Heart left ventricle (tissue), 16 donors: ENCODE data around the gene SLC6A13. TPM values are rescaled to one million over a fixed set of nuclear protein-coding genes. Genes with fewer than 3 reads are reported as not detected.

Experiments
- ATAC-seq, 4 donors: fragments of 200-7000 bp; cut with Tn5 transposase; one replicate each; pipeline ENCODE4 v1.9.1; 2020 to 2022; ENCODE audit warnings: moderate library complexity in 4 of 4, mild to moderate bottlenecking in 3 of 4, moderate number of reproducible peaks in 1 of 4
- DNase-seq, 5 donors: peaks; one replicate each; pipeline ENCODE4 v3.0.0-alpha.2; 2020
- H3K27ac ChIP-seq, 12 donors: fragments of 200-600 bp; sonication (generic) in 4 of 12; one replicate each; pipeline versions ENCODE4 v1.5.0 to v1.8.0; 2016 to 2022; ENCODE audit warnings: mild to moderate bottlenecking in 2 of 12
- H3K27me3 ChIP-seq, 9 donors: fragments of 200-600 bp; sonication (generic) in 2 of 9; one replicate each; pipeline versions ENCODE4 v1.5.1 to v1.8.0; 2016 to 2022; ENCODE audit warnings: mild to moderate bottlenecking in 3 of 9
- H3K36me3 ChIP-seq, 9 donors: fragments of 200-600 bp; sonication (generic) in 2 of 9; one replicate each; pipeline versions ENCODE4 v1.5.0 to v1.8.0; 2018 to 2022; ENCODE audit warnings: mild to moderate bottlenecking in 2 of 9
- H3K4me1 ChIP-seq, 12 donors: fragments of 200-600 bp; sonication (generic) in 4 of 12; one replicate each; pipeline versions ENCODE4 v1.5.0 to v1.8.0; 2016 to 2022; ENCODE audit warnings: mild to moderate bottlenecking in 3 of 12
- H3K4me3 ChIP-seq, 12 donors: fragments of 200-600 bp; sonication (generic) in 4 of 12; one replicate each; pipeline versions ENCODE4 v1.5.0 to v1.8.0; 2017 to 2022; ENCODE audit warnings: mild to moderate bottlenecking in 9 of 12, moderate library complexity in 4 of 12
- H3K9me3 ChIP-seq, 12 donors: fragments of 200-600 bp; sonication (generic) in 4 of 12; one replicate each; pipeline versions ENCODE4 v1.5.0 to v1.8.0; 2016 to 2022; ENCODE audit warnings: mild to moderate bottlenecking in 1 of 12
- POLR2A ChIP-seq, 2 donors: fragments of 450-650 bp; IDR thresholded peaks; one replicate each; pipeline ENCODE4 v1.6.1; 2017; ENCODE audit warnings: antibody characterized with exemption in 2 of 2, mild to moderate bottlenecking in 2 of 2, moderate library complexity in 2 of 2
- WGBS, 4 donors: extraction: QIAGEN DNeasy Blood & Tissue Kit in 2 of 4; methylation state at CpG; one replicate each; pipeline versions ENCODE4 v1.1.5 to v1.1.7; 2013 to 2018; 5-methylcytosine and 5-hydroxymethylcytosine counted together
- intact Hi-C, 10 donors: fragments of 100-400 bp; cut with DNase I; formaldehyde crosslinking; loops; one replicate each; pipeline versions ENCODE4 v1.11.1 to v1.14.2; 2022
- polyA plus RNA-seq, 2 donors: library from polyadenylated mRNA; stranded (reverse); fragments of 200-250 nt; gene quantifications; one replicate each; pipeline ENCODE4 v1.2.3, GENCODE V29; 2013
- total RNA-seq, 9 donors: library from RNA; depleted of rRNA in 2 of 9; stranded (reverse); fragments of >200 nt in 2 of 9; fragmentation: NEBNext Ultra II Directional in 3 of 9; extraction: Animal tissue kit (Norgen Biotek cat#: 25700) in 3 of 9; gene quantifications; one replicate each; pipeline versions ENCODE4 v1.1.0 to v1.2.4, GENCODE V29; 2016 to 2023
- TF ChIP-seq, protein P1 (sequence below), 12 donors: fragments of 200-600 bp; sonication (generic) in 4 of 12; IDR thresholded peaks; one replicate each; pipeline versions ENCODE4 v1.5.0 to v1.8.0; 2018 to 2022; ENCODE audit warnings: antibody characterized with exemption in 12 of 12, mild to moderate bottlenecking in 5 of 12
- donor health status: ischemic (EF 13 %, LVEDD 7.1; RV severe dilation, severe dysfunction).
- donor health status: healthy with polysubstance abuse.
- donor health status: DM: no; HTN: yes; CAD: no.
- donor health status: DM: no; HTN: no; CAD: no.
- donor health status: ischemic (EF 25% LVEDD 6.9; RV normal size, moderate dysfunction).
- donor health status: ischemic (EF 25% LVEDD 5.7; RV mildly dilated, moderate dysfunction).
- donor health status: healthy.
- donor health status: DM: yes; HTN: yes; CAD: no.
- donor health status: ischemic (EF 35%, LVEDD 5.7; RV mildly dilated, moderate dysfunction).
- donor health status: nonischemic (EF 11% LVEDD 7.7; RV severe dilation, severe dysfunction).
- donor health status: DM: yes; HTN: yes; CAD: no.
- donor health status: PGD.
- donor health status: ischemic (EF 29% LVEDD 5.4; RV normal size, mild dysfunction).
- donor health status: nonischemic (EF 23%, LVEDD 6.1; RV moderate dilation, normal function).

SLC6A13 gene
- total and polyA plus RNA-seq, 11 donors: 0.79 to 4.6 (median 2.6) TPM

DNA sequence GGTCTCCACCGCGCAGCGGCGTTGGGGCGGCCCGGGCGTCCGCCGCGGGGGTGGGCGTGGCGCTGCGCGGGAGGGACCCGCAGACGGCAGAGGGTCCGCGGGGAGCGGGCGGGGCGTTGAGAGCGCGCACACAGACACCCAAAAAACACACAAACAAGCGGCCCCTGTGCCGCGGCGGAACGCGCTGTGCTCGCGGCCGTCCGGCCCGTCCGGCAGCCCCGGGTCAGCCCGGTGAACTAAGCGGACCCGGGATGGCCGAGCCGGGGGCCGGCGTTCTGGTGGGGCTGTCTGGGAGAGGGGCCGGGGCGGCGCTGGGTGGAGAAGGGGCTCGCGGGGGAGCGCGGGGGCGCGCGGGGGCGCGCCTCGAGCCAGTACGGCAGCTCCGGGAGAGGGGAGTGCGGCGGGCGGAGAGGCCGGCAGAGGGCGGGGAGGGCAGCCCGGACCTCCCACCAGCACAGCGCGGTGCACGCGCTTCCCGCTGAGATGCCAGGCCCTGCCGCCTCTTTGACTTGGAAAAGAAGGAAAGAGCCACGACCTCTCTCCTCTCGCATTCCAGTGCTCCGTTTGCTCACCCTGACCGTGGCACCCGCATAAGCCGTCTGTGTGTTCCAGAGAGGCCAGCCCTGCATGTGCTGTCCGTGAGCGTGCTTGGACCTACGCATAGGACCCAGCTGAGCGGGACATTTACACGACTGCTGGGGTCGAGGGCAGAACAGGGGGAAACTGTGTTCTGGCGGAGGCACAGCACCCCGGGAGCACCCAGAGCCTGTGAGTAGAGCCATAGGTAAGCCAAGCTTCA lies 59.0 kb downstream of the SLC6A13 start:
- ATAC-seq (peak in 3 of 4 donors; percentile 56 to 77 (median 59)), DNase-seq (peak in 2 of 5 donors; percentile 45 to 68)
- H3K4me1 ChIP-seq: peaks cover 0 to 12% (median 6%) of the 10 kb centered on the region in 12 donors
- peak overlapping the region; percentile 29 to 68 (median 50) for H3K4me3 ChIP-seq
- no peak overlapping the region for H3K27ac ChIP-seq
- H3K9me3 ChIP-seq: no peaks in the 10 kb centered on the region
- H3K27me3 ChIP-seq: peaks cover 0 to 25% (median 0%) of the 10 kb centered on the region in 9 donors
- intact Hi-C loops: no loop called here
- 1 to 46% (median 15%) methylated on average over 19 to 84 of the region's 84 CpGs for WGBS, 4 donors
- H3K36me3 ChIP-seq: no peaks in the 10 kb centered on the region
- no peak for TF ChIP-seq POLR2A (IDR thresholded peaks at IDR 0.05)
- TF ChIP-seq, protein P1, sequence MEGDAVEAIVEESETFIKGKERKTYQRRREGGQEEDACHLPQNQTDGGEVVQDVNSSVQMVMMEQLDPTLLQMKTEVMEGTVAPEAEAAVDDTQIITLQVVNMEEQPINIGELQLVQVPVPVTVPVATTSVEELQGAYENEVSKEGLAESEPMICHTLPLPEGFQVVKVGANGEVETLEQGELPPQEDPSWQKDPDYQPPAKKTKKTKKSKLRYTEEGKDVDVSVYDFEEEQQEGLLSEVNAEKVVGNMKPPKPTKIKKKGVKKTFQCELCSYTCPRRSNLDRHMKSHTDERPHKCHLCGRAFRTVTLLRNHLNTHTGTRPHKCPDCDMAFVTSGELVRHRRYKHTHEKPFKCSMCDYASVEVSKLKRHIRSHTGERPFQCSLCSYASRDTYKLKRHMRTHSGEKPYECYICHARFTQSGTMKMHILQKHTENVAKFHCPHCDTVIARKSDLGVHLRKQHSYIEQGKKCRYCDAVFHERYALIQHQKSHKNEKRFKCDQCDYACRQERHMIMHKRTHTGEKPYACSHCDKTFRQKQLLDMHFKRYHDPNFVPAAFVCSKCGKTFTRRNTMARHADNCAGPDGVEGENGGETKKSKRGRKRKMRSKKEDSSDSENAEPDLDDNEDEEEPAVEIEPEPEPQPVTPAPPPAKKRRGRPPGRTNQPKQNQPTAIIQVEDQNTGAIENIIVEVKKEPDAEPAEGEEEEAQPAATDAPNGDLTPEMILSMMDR (IDR thresholded peaks at IDR 0.05): peak in 4 of 12 donors; percentile 16 to 31 (median 27)

GRCh38 chr12:203074-203461 lies 59.6 kb downstream of the SLC6A13 start:
- Histone ChIP-seq H3K27ac (no peak overlapping the region), H3K36me3 (no peaks in the 10 kb centered on the region), H3K4me3 (peak overlapping the region; percentile 29 to 68 (median 50)), H3K9me3 (no peaks in the 10 kb centered on the region), H3K27me3 (peaks cover 0 to 25% (median 0%) of the 10 kb centered on the region in 9 donors), H3K4me1 (peaks cover 0 to 12% (median 6%) of the 10 kb centered on the region in 12 donors)
- TF ChIP-seq, protein P1 (IDR thresholded peaks at IDR 0.05): no peak
- no peak for TF ChIP-seq POLR2A (IDR thresholded peaks at IDR 0.05)
- WGBS, 4 donors: 66 to 88% (median 70%) methylated on average over 12 to 16 of the region's 16 CpGs
- intact Hi-C loops: no loop called here
- DNase-seq: peak in 1 of 5 donors; percentile 16
- no peak for ATAC-seq

DNA sequence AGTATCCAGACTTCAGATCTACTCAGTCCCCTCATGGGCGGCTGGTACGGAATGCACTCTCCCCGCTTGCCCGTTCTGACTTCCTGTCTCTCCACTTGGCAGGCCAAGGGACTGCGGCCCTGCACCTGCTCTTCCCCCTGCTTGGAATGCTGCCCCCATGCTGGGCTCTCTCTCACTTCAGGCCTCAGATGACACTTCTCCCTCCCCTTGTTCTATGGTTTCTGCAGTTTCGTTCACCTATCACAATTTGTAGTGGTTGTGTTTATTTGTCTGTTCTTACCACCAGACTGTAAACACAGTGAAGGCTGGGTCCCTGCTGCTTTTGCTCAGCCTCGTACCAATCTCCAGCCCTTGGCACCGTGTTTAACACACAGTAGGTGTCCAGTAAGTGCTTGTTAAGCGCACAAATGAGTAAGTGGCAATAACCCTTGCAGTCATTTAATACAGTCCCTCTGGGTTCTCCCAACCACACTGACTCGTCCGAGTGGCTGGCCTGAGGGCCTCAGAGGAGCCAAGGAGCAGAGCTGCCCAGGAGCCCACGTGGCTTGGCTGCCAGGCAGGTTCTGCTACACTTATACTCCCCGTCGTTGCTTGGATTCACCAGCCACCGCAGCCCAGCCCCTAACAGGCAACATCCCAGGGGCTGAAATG lies 60.4 kb downstream of the SLC6A13 start:
- peaks cover 0 to 25% (median 0%) of the 10 kb centered on the region in 9 donors for H3K27me3 ChIP-seq
- DNase-seq (peak in 1 of 5 donors; percentile 44), ATAC-seq (no peak)
- 65 to 73% (median 68%) methylated on average over 15 of the region's 15 CpGs for WGBS, 4 donors
- H3K36me3 ChIP-seq: no peaks in the 10 kb centered on the region
- H3K27ac ChIP-seq: no peak overlapping the region
- H3K4me1 ChIP-seq: peaks cover 0 to 12% (median 6%) of the 10 kb centered on the region in 12 donors
- TF ChIP-seq, protein P1 (IDR thresholded peaks at IDR 0.05): no peak
- TF ChIP-seq POLR2A (IDR thresholded peaks at IDR 0.05): no peak
- no peaks in the 10 kb centered on the region for H3K9me3 ChIP-seq
- intact Hi-C loops: no loop called here
- H3K4me3 ChIP-seq: no peak overlapping the region

GRCh38 chr12:201361-201760 lies 61.3 kb downstream of the SLC6A13 start:
- H3K27ac ChIP-seq: no peak overlapping the region
- intact Hi-C loops: no loop called here
- DNase-seq (no peak), ATAC-seq (no peak)
- 85 to 88% (median 87%) methylated on average over 8 of the region's 8 CpGs for WGBS, 4 donors
- H3K27me3 ChIP-seq: peaks cover 0 to 25% (median 0%) of the 10 kb centered on the region in 9 donors
- H3K4me1 ChIP-seq: peaks cover 0 to 12% (median 6%) of the 10 kb centered on the region in 12 donors
- H3K4me3 ChIP-seq: no peak overlapping the region
- H3K9me3 ChIP-seq: no peaks in the 10 kb centered on the region
- TF ChIP-seq, protein P1 (IDR thresholded peaks at IDR 0.05): no peak
- no peak for TF ChIP-seq POLR2A (IDR thresholded peaks at IDR 0.05)
- no peaks in the 10 kb centered on the region for H3K36me3 ChIP-seq
